ENCODE measurements around the gene TMPRSS11F.
"Not testable (repeated sequence)": the region's sequence is repeated elsewhere in the genome, so short reads cannot be mapped to it uniquely, and the experiment has no call there.

TMPRSS11F gene

GRCh38 chr4:68129793-68130192, at the start of gene TMPRSS11F:
Gene TMPRSS11F (minus strand): TSS chr4:68129869. CDS start chr4:68129820, 49 bp downstream.
- Histone ChIP-seq H3K4me1 (ENCODE audit: control insufficient read depth in 1 of 2, insufficient read depth in 2 of 2, low read length in 2 of 2) (no peaks in the 10 kb centered on the region), H3K27me3 (ENCODE audit: low read depth, low read length) (no peaks in the 10 kb centered on the region), H3K9me3 (ENCODE audit: control insufficient read depth in 1 of 2, low read length in 2 of 2) (peaks cover 0 to 3% of the 10 kb centered on the region in 2 donors), H3K4me3 (ENCODE audit: low read depth in 1 of 2, low read length in 2 of 2) (no peak within 1 kb of the TSS), H3K36me3 (ENCODE audit: control insufficient read depth in 1 of 2, insufficient read depth in 2 of 2, low read length in 2 of 2) (no peaks in the 10 kb centered on the region), H3K27ac (ENCODE audit: low read length) (no peak within 1 kb of the TSS)

- Histone ChIP-seq H3K27ac (ENCODE audit: low read length) (no peak overlapping the region), H3K4me1 (ENCODE audit: control insufficient read depth in 1 of 2, insufficient read depth in 2 of 2, low read length in 2 of 2) (no peaks in the 10 kb centered on the region), H3K36me3 (ENCODE audit: control insufficient read depth in 1 of 2, insufficient read depth in 2 of 2, low read length in 2 of 2) (no peaks in the 10 kb centered on the region)
Observed at GRCh38 chr4:68176904-68177303, 47.2 kb upstream of the TMPRSS11F start.

GRCh38 chr4:68176500-68176899, 46.8 kb upstream of the TMPRSS11F start:
- H3K27me3 ChIP-seq (ENCODE audit: low read depth, low read length), result no peaks in the 10 kb centered on the region
- no peak overlapping the region for H3K4me3 ChIP-seq (ENCODE audit: low read depth in 1 of 2, low read length in 2 of 2)
- H3K9me3 ChIP-seq (ENCODE audit: control insufficient read depth in 1 of 2, low read length in 2 of 2), result no peaks in the 10 kb centered on the region
- H3K4me1 ChIP-seq (ENCODE audit: control insufficient read depth in 1 of 2, insufficient read depth in 2 of 2, low read length in 2 of 2), result no peaks in the 10 kb centered on the region
- H3K27ac ChIP-seq (ENCODE audit: low read length), result no peak overlapping the region
- H3K36me3 ChIP-seq (ENCODE audit: control insufficient read depth in 1 of 2, insufficient read depth in 2 of 2, low read length in 2 of 2), result no peaks in the 10 kb centered on the region

More at GRCh38 chr4:68176904-68177303, 47.2 kb upstream of the TMPRSS11F start:
- H3K9me3 ChIP-seq (ENCODE audit: control insufficient read depth in 1 of 2, low read length in 2 of 2), result no peaks in the 10 kb centered on the region
- no peak overlapping the region for H3K4me3 ChIP-seq (ENCODE audit: low read depth in 1 of 2, low read length in 2 of 2)
- H3K27me3 ChIP-seq (ENCODE audit: low read depth, low read length), result no peaks in the 10 kb centered on the region

- Histone ChIP-seq H3K4me1 (ENCODE audit: control insufficient read depth in 1 of 2, insufficient read depth in 2 of 2, low read length in 2 of 2) (no peaks in the 10 kb centered on the region), H3K27ac (ENCODE audit: low read length) (no peak overlapping the region), H3K4me3 (ENCODE audit: low read depth in 1 of 2, low read length in 2 of 2) (no peak overlapping the region), H3K36me3 (ENCODE audit: control insufficient read depth in 1 of 2, insufficient read depth in 2 of 2, low read length in 2 of 2) (no peaks in the 10 kb centered on the region), H3K9me3 (ENCODE audit: control insufficient read depth in 1 of 2, low read length in 2 of 2) (no peaks in the 10 kb centered on the region), H3K27me3 (ENCODE audit: low read depth, low read length) (no peaks in the 10 kb centered on the region)
Observed at GRCh38 chr4:68175562-68176155, 46.0 kb upstream of the TMPRSS11F start.

- not testable (repeated sequence) for H3K4me1 ChIP-seq (ENCODE audit: control insufficient read depth in 1 of 2, insufficient read depth in 2 of 2, low read length in 2 of 2); H3K36me3 ChIP-seq (ENCODE audit: control insufficient read depth in 1 of 2, insufficient read depth in 2 of 2, low read length in 2 of 2); H3K27ac ChIP-seq (ENCODE audit: low read length); H3K27me3 ChIP-seq (ENCODE audit: low read depth, low read length); H3K9me3 ChIP-seq (ENCODE audit: control insufficient read depth in 1 of 2, low read length in 2 of 2); H3K4me3 ChIP-seq (ENCODE audit: low read depth in 1 of 2, low read length in 2 of 2)
Observed at GRCh38 chr4:68174389-68174788, 44.7 kb upstream of the TMPRSS11F start.

DNA sequence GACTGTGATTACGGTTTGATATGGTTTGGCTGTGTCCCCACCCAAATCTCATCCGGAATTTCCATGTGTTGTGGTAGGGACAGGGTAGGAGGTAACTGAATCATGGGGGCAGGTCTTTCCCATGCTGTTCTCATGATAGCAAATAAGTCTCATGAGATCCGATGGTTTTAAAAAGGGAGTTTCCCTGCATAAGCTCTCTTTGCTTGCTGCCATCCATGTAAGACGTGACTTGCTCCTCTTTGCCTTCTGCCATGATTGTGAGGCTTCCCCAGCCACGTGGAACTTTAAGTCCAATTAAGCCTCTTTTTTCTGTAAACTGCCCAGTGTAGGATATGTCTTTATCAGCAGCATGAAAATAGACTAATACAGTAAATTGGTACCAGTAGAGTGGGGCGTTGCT, 42.5 kb upstream of the TMPRSS11F start:
- not testable (repeated sequence) for H3K27ac ChIP-seq (ENCODE audit: low read length); H3K36me3 ChIP-seq (ENCODE audit: control insufficient read depth in 1 of 2, insufficient read depth in 2 of 2, low read length in 2 of 2); H3K9me3 ChIP-seq (ENCODE audit: control insufficient read depth in 1 of 2, low read length in 2 of 2); H3K4me3 ChIP-seq (ENCODE audit: low read depth in 1 of 2, low read length in 2 of 2); H3K27me3 ChIP-seq (ENCODE audit: low read depth, low read length); H3K4me1 ChIP-seq (ENCODE audit: control insufficient read depth in 1 of 2, insufficient read depth in 2 of 2, low read length in 2 of 2)

DNA sequence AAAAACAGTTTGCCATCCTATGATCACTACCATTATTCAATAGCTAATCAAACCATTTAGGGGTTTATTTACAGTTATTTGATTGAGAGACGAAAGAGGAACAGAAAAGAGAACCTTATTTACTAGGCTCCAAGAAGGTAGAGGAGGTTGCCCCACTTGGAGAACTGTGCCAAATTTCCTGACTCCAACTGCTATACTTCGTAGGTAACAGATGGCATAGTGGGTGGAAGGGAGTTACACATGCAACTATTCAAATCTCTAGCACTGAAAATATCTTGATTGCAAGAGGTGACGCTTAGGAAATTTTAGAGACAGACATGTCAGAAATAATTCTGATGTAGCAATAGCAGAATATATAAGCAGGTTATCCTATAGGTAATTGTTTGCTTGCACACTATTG, 38.0 kb upstream of the TMPRSS11F start:
- no peaks in the 10 kb centered on the region for H3K27me3 ChIP-seq (ENCODE audit: low read depth, low read length)
- no peak overlapping the region for H3K4me3 ChIP-seq (ENCODE audit: low read depth in 1 of 2, low read length in 2 of 2)
- no peaks in the 10 kb centered on the region for H3K9me3 ChIP-seq (ENCODE audit: control insufficient read depth in 1 of 2, low read length in 2 of 2)
- H3K4me1 ChIP-seq (ENCODE audit: control insufficient read depth in 1 of 2, insufficient read depth in 2 of 2, low read length in 2 of 2), result no peaks in the 10 kb centered on the region
- H3K36me3 ChIP-seq (ENCODE audit: control insufficient read depth in 1 of 2, insufficient read depth in 2 of 2, low read length in 2 of 2), result no peaks in the 10 kb centered on the region
- no peak overlapping the region for H3K27ac ChIP-seq (ENCODE audit: low read length)

DNA sequence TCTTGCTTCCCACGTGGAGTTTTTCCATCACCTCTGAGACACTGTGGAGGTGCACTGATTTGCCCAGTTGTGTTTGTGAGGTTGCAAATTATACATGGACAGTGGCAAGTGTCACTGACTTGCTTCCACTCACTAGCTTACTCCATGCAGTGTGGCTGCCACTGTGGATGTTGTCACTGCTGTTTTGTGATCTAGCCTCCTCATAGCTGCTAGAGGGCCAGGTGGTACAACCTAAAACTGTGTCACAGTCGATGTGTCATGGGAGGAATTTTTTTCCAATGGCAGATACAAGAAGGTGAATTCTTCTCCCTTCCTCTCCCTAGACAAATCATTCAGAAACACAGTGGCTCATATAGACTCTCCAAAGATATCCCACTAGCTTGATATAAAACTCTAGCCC, 37.5 kb upstream of the TMPRSS11F start:
- Histone ChIP-seq H3K4me1 (ENCODE audit: control insufficient read depth in 1 of 2, insufficient read depth in 2 of 2, low read length in 2 of 2) (no peaks in the 10 kb centered on the region), H3K4me3 (ENCODE audit: low read depth in 1 of 2, low read length in 2 of 2) (no peak overlapping the region), H3K36me3 (ENCODE audit: control insufficient read depth in 1 of 2, insufficient read depth in 2 of 2, low read length in 2 of 2) (no peaks in the 10 kb centered on the region), H3K27ac (ENCODE audit: low read length) (no peak overlapping the region), H3K27me3 (ENCODE audit: low read depth, low read length) (no peaks in the 10 kb centered on the region), H3K9me3 (ENCODE audit: control insufficient read depth in 1 of 2, low read length in 2 of 2) (no peaks in the 10 kb centered on the region)

DNA sequence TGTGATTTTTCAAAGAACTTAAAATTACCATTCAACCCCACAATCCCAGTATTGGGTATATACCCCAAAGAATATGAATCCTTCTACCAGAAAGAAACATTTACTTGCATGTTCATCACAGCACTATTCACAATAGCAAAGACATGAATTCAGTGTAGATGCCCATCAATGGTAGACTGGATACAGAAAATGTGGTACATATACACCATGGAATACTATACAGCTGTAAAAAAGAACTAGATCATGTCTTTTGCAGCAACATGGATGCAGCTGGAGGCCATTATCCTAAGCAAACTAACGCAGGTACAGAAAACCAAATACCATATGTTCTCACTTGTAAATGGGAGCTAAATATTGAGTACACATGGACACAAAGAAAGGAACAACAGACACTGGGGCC, 34.1 kb upstream of the TMPRSS11F start:
- Histone ChIP-seq H3K27me3 (ENCODE audit: low read depth, low read length) (no peaks in the 10 kb centered on the region), H3K4me3 (ENCODE audit: low read depth in 1 of 2, low read length in 2 of 2) (no peak overlapping the region), H3K36me3 (ENCODE audit: control insufficient read depth in 1 of 2, insufficient read depth in 2 of 2, low read length in 2 of 2) (no peaks in the 10 kb centered on the region), H3K4me1 (ENCODE audit: control insufficient read depth in 1 of 2, insufficient read depth in 2 of 2, low read length in 2 of 2) (no peaks in the 10 kb centered on the region), H3K27ac (ENCODE audit: low read length) (no peak overlapping the region), H3K9me3 (ENCODE audit: control insufficient read depth in 1 of 2, low read length in 2 of 2) (no peaks in the 10 kb centered on the region)

GRCh38 chr4:68162196-68162595, 32.5 kb upstream of the TMPRSS11F start:
- no peaks in the 10 kb centered on the region for H3K9me3 ChIP-seq (ENCODE audit: control insufficient read depth in 1 of 2, low read length in 2 of 2)
- H3K36me3 ChIP-seq (ENCODE audit: control insufficient read depth in 1 of 2, insufficient read depth in 2 of 2, low read length in 2 of 2), result no peaks in the 10 kb centered on the region
- H3K27me3 ChIP-seq (ENCODE audit: low read depth, low read length), result no peaks in the 10 kb centered on the region
- H3K27ac ChIP-seq (ENCODE audit: low read length), result no peak overlapping the region
- no peak overlapping the region for H3K4me3 ChIP-seq (ENCODE audit: low read depth in 1 of 2, low read length in 2 of 2)
- no peaks in the 10 kb centered on the region for H3K4me1 ChIP-seq (ENCODE audit: control insufficient read depth in 1 of 2, insufficient read depth in 2 of 2, low read length in 2 of 2)

DNA sequence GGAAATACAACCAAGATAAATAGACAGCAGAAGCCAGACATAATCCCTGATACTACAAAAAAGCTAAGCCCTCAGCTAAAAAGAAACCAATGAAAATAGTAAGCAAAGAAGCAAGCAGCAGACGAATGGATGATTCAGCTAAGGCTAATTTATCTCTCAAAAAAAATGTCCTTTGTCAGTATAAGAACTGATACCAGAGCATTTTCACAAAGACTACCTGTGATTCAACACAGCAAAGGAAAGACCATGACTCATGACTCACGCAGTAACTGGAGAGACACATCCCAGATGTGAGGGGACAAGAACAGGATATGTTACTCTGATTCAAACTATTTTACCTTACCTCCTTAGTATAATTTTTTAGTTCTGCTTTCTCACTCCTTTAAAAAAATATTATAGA, 22.7 kb upstream of the TMPRSS11F start:
- H3K36me3 ChIP-seq (ENCODE audit: control insufficient read depth in 1 of 2, insufficient read depth in 2 of 2, low read length in 2 of 2), result no peaks in the 10 kb centered on the region
- no peak overlapping the region for H3K4me3 ChIP-seq (ENCODE audit: low read depth in 1 of 2, low read length in 2 of 2)
- H3K9me3 ChIP-seq (ENCODE audit: control insufficient read depth in 1 of 2, low read length in 2 of 2), result no peaks in the 10 kb centered on the region
- H3K27me3 ChIP-seq (ENCODE audit: low read depth, low read length), result no peaks in the 10 kb centered on the region
- H3K27ac ChIP-seq (ENCODE audit: low read length), result no peak overlapping the region
- H3K4me1 ChIP-seq (ENCODE audit: control insufficient read depth in 1 of 2, insufficient read depth in 2 of 2, low read length in 2 of 2), result no peaks in the 10 kb centered on the region

All from muscle layer of duodenum (tissue), 2 donors.